Endodermal cell (in vitro differentiated cells): Measurements from ENCODE around the gene DSCAML1. TPM values are rescaled to one million over a fixed set of nuclear protein-coding genes. Genes with fewer than 3 reads are reported as not detected.

Source experiments
- DNase-seq: peaks from one replicate; pipeline ENCODE4 v3.0.0-alpha.2; 2017
- H3K27ac ChIP-seq: 2 replicates; pipeline ENCODE4 v1.5.1; 2013; ENCODE audit warnings: mild to moderate bottlenecking, low read depth, low read length, moderate library complexity
- H3K27me3 ChIP-seq: 2 replicates; pipeline ENCODE4 v1.6.1; 2013; ENCODE audit warnings: mild to moderate bottlenecking, low read length, moderate library complexity; ENCODE audit not compliant: insufficient read depth, control insufficient read depth, poor library complexity, severe bottlenecking
- H3K36me3 ChIP-seq: 2 replicates; pipeline ENCODE4 v1.7.0; 2013; ENCODE audit warnings: mild to moderate bottlenecking, low read length, moderate library complexity; ENCODE audit not compliant: control insufficient read depth, insufficient read depth
- H3K4me1 ChIP-seq: one replicate; pipeline ENCODE4 v1.7.0; 2013; ENCODE audit warnings: low read length; ENCODE audit not compliant: control insufficient read depth, insufficient read depth
- H3K4me3 ChIP-seq: 2 replicates; pipeline ENCODE4 v1.5.1; 2013; ENCODE audit warnings: mild to moderate bottlenecking, low read length, moderate library complexity
- H3K9ac ChIP-seq: 2 replicates; pipeline ENCODE4 v1.6.1; 2013; ENCODE audit warnings: mild to moderate bottlenecking, low read length, moderate library complexity; ENCODE audit not compliant: poor library complexity, severe bottlenecking; ENCODE audit errors: extremely low read depth
- H3K9me3 ChIP-seq: 2 replicates; pipeline ENCODE4 v1.6.1; 2013; ENCODE audit warnings: mild to moderate bottlenecking, low read length, moderate library complexity; ENCODE audit not compliant: control insufficient read depth
- H3K27ac Mint-ChIP-seq: 2 replicates; pipeline ENCODE4 v1.8.0; 2020; ENCODE audit warnings: mixed read lengths
- H3K27me3 Mint-ChIP-seq: 2 replicates; pipeline ENCODE4 v1.8.0; 2021; ENCODE audit warnings: mild to moderate bottlenecking, mixed read lengths; ENCODE audit not compliant: insufficient read depth
- H3K36me3 Mint-ChIP-seq: 2 replicates; pipeline ENCODE4 v1.8.0; 2020; ENCODE audit warnings: low read depth, mixed read lengths
- H3K4me1 Mint-ChIP-seq: 2 replicates; pipeline ENCODE4 v1.8.0; 2020; ENCODE audit warnings: mixed read lengths
- H3K4me3 Mint-ChIP-seq: 2 replicates; pipeline ENCODE4 v1.8.0; 2020; ENCODE audit warnings: mild to moderate bottlenecking, moderate library complexity, mixed read lengths
- H3K9me3 Mint-ChIP-seq: 2 replicates; pipeline ENCODE4 v1.8.0; 2020; ENCODE audit warnings: mild to moderate bottlenecking, mixed read lengths
- CTCF ChIP-seq: fragments of 200-600 bp; sonication (generic); conservative IDR thresholded peaks from 2 replicates; pipeline ENCODE4 v1.5.0; 2021; ENCODE audit warnings: antibody characterized with exemption, mild to moderate bottlenecking
- WGBS, 2 experiments: methylation state at CpG; one replicate each; pipeline versions ENCODE4 v1.1.5 to v1.1.7; 2013; ENCODE audit warnings: missing lambda C conversion rate in 2 of 2, mixed read lengths in 1 of 2; ENCODE audit not compliant: insufficient coverage in 1 of 2, insufficient read length in 1 of 2; 5-methylcytosine and 5-hydroxymethylcytosine counted together
- total RNA-seq, 2 donors: library from RNA; stranded (reverse); fragmentation: NEBNext Ultra II Directional in 1 of 2; extraction: Animal tissue kit (Norgen Biotek cat#: 25700) in 1 of 2; gene quantifications; 2 replicates in 1 of 2; 3 replicates in 1 of 2; pipeline ENCODE4 v1.2.1, GENCODE V29; 2021

DSCAML1 gene
- total RNA-seq, 2 donors from 2014 or later: 5.6 to 10.9 TPM

DNA sequence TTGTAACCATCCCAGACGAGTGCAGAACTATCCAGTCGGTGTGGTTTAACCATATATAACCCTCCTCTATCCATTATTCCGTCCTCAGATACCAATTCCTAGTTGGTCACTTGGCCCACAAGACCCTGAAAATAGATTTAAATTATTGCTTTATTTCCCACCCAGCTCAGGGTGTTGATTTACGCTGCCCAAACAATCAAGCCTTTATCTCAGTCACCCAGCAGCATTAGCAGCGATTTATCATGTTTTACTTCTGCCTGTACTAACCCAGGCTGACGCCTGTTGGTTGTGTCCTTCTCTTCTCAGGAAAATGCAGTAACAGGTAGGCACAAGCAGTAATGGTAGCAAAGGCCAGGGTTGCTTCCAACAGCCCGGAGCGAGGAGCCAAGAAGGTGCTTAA is 81.2 kb downstream of the DSCAML1 start:
- Histone ChIP-seq H3K36me3 (no peaks in the 10 kb centered on the region), H3K9me3 (no peaks in the 10 kb centered on the region), H3K27me3 (peaks cover 7% of the 10 kb centered on the region), H3K4me1 (peaks cover 26% of the 10 kb centered on the region), H3K9ac (no peak overlapping the region), H3K27ac (no peak overlapping the region), H3K4me3 (no peak overlapping the region)
- TF ChIP-seq CTCF: no peak
- 62 to 80% methylated on average over 3 to 8 of the region's 8 CpGs for WGBS, 2 experiments
- Mint-ChIP-seq H3K4me3 (no peak overlapping the region), H3K36me3 (no peaks in the 10 kb centered on the region), H3K4me1 (peaks cover 43% of the 10 kb centered on the region), H3K27ac (peak overlapping the region; percentile 12), H3K27me3 (peaks cover 34% of the 10 kb centered on the region), H3K9me3 (no peaks in the 10 kb centered on the region)
- DNase-seq: no peak

- 94 to 98% methylated on average over 2 to 5 of the region's 6 CpGs for WGBS, 2 experiments
- H3K27me3 Mint-ChIP-seq: peaks cover 45% of the 10 kb centered on the region
Measured at GRCh38 chr11:117713538-117713991, 83.5 kb downstream of the DSCAML1 start.

GRCh38 chr11:117712530-117712929 is 84.5 kb downstream of the DSCAML1 start:
- H3K36me3 ChIP-seq: no peaks in the 10 kb centered on the region

More at GRCh38 chr11:117713538-117713991, 83.5 kb downstream of the DSCAML1 start:
- Mint-ChIP-seq H3K36me3 (no peaks in the 10 kb centered on the region), H3K27ac (no peak overlapping the region), H3K4me3 (no peak overlapping the region), H3K9me3 (no peaks in the 10 kb centered on the region), H3K4me1 (peaks cover 32% of the 10 kb centered on the region)
- peaks cover 29% of the 10 kb centered on the region for H3K27me3 ChIP-seq
- H3K36me3 ChIP-seq: no peaks in the 10 kb centered on the region
- no peak overlapping the region for H3K27ac ChIP-seq
- TF ChIP-seq CTCF: no peak
- peaks cover 21% of the 10 kb centered on the region for H3K4me1 ChIP-seq
- H3K9ac ChIP-seq: no peak overlapping the region
- H3K9me3 ChIP-seq: peaks cover 6% of the 10 kb centered on the region
- no peak for DNase-seq
- no peak overlapping the region for H3K4me3 ChIP-seq

More at GRCh38 chr11:117712530-117712929, 84.5 kb downstream of the DSCAML1 start:
- WGBS, 2 experiments: 91% methylated on average over 13 of the region's 13 CpGs; no CpG with 5 or more reads in 1 of the 2 experiments
- no peak overlapping the region for H3K9ac ChIP-seq
- Mint-ChIP-seq H3K27me3 (peaks cover 55% of the 10 kb centered on the region), H3K4me3 (no peak overlapping the region), H3K4me1 (peaks cover 27% of the 10 kb centered on the region), H3K27ac (no peak overlapping the region), H3K9me3 (no peaks in the 10 kb centered on the region), H3K36me3 (no peaks in the 10 kb centered on the region)
- H3K4me3 ChIP-seq: no peak overlapping the region
- peaks cover 12% of the 10 kb centered on the region for H3K4me1 ChIP-seq
- TF ChIP-seq CTCF: no peak
- peaks cover 6% of the 10 kb centered on the region for H3K9me3 ChIP-seq
- no peak overlapping the region for H3K27ac ChIP-seq
- DNase-seq: no peak
- H3K27me3 ChIP-seq: peaks cover 39% of the 10 kb centered on the region
